GM23248 (cell line): ENCODE data around the gene XRCC6. TPM values are rescaled to one million over a fixed set of nuclear protein-coding genes. Genes with fewer than 3 reads are reported as not detected.

ENCODE experiments used
- DNase-seq: peaks from one replicate; pipeline ENCODE4 v3.0.0-alpha.2; 2015
- H2AFZ ChIP-seq: fragments of 200-600 bp; sonication (generic); 2 replicates; pipeline ENCODE4 v1.6.1; 2016; ENCODE audit warnings: antibody characterized with exemption
- H3F3A ChIP-seq: fragments of 200-600 bp; sonication (generic); 2 replicates; pipeline ENCODE4 v1.6.1; 2016; ENCODE audit warnings: mild to moderate bottlenecking, antibody characterized with exemption, mixed run types; ENCODE audit not compliant: insufficient read depth
- H3K27ac ChIP-seq: fragments of 200-600 bp; sonication (generic); 2 replicates; pipeline ENCODE4 v1.5.1; 2016; ENCODE audit warnings: mild to moderate bottlenecking
- H3K27me3 ChIP-seq: fragments of 200-600 bp; sonication (generic); replicated peaks from 2 replicates; pipeline ENCODE4 v1.6.1; 2016; ENCODE audit warnings: mild to moderate bottlenecking; ENCODE audit not compliant: insufficient read depth
- H3K36me3 ChIP-seq: fragments of 200-600 bp; sonication (generic); 2 replicates; pipeline ENCODE4 v1.6.1; 2016; ENCODE audit warnings: low read depth, mild to moderate bottlenecking
- H3K4me1 ChIP-seq: fragments of 200-600 bp; sonication (generic); 2 replicates; pipeline ENCODE4 v1.6.1; 2016; ENCODE audit warnings: mild to moderate bottlenecking; ENCODE audit not compliant: insufficient read depth
- H3K4me2 ChIP-seq: fragments of 200-600 bp; sonication (generic); one replicate; pipeline ENCODE4 v1.6.1; 2016; ENCODE audit warnings: mild to moderate bottlenecking; ENCODE audit not compliant: unreplicated experiment
- H3K4me3 ChIP-seq: fragments of 200-600 bp; sonication (generic); 2 replicates; pipeline ENCODE4 v1.5.1; 2016; ENCODE audit warnings: mild to moderate bottlenecking
- H3K79me2 ChIP-seq: fragments of 200-600 bp; sonication (generic); 2 replicates; pipeline ENCODE4 v1.6.1; 2016; ENCODE audit warnings: mild to moderate bottlenecking; ENCODE audit not compliant: insufficient read depth
- H3K9ac ChIP-seq: fragments of 200-600 bp; sonication (generic); 2 replicates; pipeline ENCODE4 v1.6.1; 2016; ENCODE audit warnings: mild to moderate bottlenecking
- H3K9me2 ChIP-seq: fragments of 200-600 bp; sonication (generic); 2 replicates; pipeline ENCODE4 v1.6.1; 2016; ENCODE audit warnings: mixed run types, mild to moderate bottlenecking, moderate library complexity; ENCODE audit not compliant: insufficient read depth
- H3K9me3 ChIP-seq: fragments of 200-600 bp; sonication (generic); one replicate; pipeline ENCODE4 v1.6.1; 2017; ENCODE audit warnings: low read depth
- H4K20me1 ChIP-seq: fragments of 200-600 bp; sonication (generic); 2 replicates; pipeline ENCODE4 v1.6.0; 2016; ENCODE audit not compliant: insufficient read depth
- EZH2 ChIP-seq: fragments of 200-600 bp; sonication (generic); IDR thresholded peaks from 2 replicates; pipeline ENCODE4 v1.6.1; 2018; ENCODE audit warnings: antibody characterized with exemption, mild to moderate bottlenecking; ENCODE audit not compliant: insufficient read depth, poor library complexity, severe bottlenecking
- EZH2phosphoT487 ChIP-seq: fragments of 200-600 bp; sonication (generic); IDR thresholded peaks from 2 replicates; pipeline ENCODE4 v1.6.1; 2018; ENCODE audit warnings: antibody characterized with exemption, moderate library complexity, mild to moderate bottlenecking, low read depth; ENCODE audit not compliant: insufficient read depth
- WGBS, 2 experiments: methylation state at CpG; one replicate each; pipeline ENCODE4 v1.1.6; 2015 to 2017; ENCODE audit warnings: low lambda C conversion rate in 2 of 2, low coverage in 1 of 2; ENCODE audit errors: missing lambda C conversion rate in 2 of 2; 5-methylcytosine and 5-hydroxymethylcytosine counted together
- in situ Hi-C: fragments of 300-500 bp; cut with MboI; formaldehyde crosslinking; loops from 2 replicates; pipeline ENCODE4 v1.15.0; 2020
- polyA plus RNA-seq: library from polyadenylated mRNA; unstranded; fragments of >200 nt; fragmentation: Nextera tagmentation; extraction: Ambion mirVana; gene quantifications from 2 replicates; pipeline ENCODE4 v1.2.1, GENCODE V29; 2016
- total RNA-seq: library from RNA; depleted of rRNA; stranded (reverse); fragments of >200 nt; shearing (Covaris generic); gene quantifications from 2 replicates; pipeline ENCODE4 v1.2.3, GENCODE V29; 2014

XRCC6 gene
- total and polyA plus RNA-seq, 2 experiments from 2014 or later = 288 to 319 TPM

- H3K9me3 ChIP-seq = no peaks in the 10 kb centered on the region
- 81 to 85% methylated on average over 6 of the region's 6 CpGs for WGBS, 2 experiments
- H3K4me1 ChIP-seq = peaks cover 6% of the 10 kb centered on the region; the same call in 1 of the 2 replicates
- no peak overlapping the region for H3K4me3 ChIP-seq
- H3K9me2 ChIP-seq = no peaks in the 10 kb centered on the region
- H4K20me1 ChIP-seq = no peaks in the 10 kb centered on the region
- H3K36me3 ChIP-seq = peaks cover 58% of the 10 kb centered on the region
- H3F3A ChIP-seq = peaks cover 12% of the 10 kb centered on the region
- H3K27me3 ChIP-seq = no peaks in the 10 kb centered on the region
- H3K4me2 ChIP-seq = no peak overlapping the region
- no peak overlapping the region for H2AFZ ChIP-seq
- TF ChIP-seq EZH2phosphoT487 (no peak), EZH2 (no peak)
- H3K27ac ChIP-seq = peak overlapping the region; percentile 25
- in situ Hi-C loops = no loop called here
- peak; percentile 60 for DNase-seq
- H3K79me2 ChIP-seq = peaks cover 96% of the 10 kb centered on the region
- H3K9ac ChIP-seq = no peak overlapping the region
Observed at GRCh38 chr22:41642331-41643110, 21.4 kb downstream of the XRCC6 start.

- H3K27ac ChIP-seq = no peak overlapping the region
- no peak overlapping the region for H3K4me3 ChIP-seq
- 0 out of 2 replicates have a peak, but pooled peaks cover 4% of the 10 kb centered on the region for H3K4me1 ChIP-seq
- peaks cover 65% of the 10 kb centered on the region for H3K36me3 ChIP-seq
- TF ChIP-seq EZH2 = no peak
- no peak for TF ChIP-seq EZH2phosphoT487
- no peak for DNase-seq
- no peaks in the 10 kb centered on the region for H3K27me3 ChIP-seq
- in situ Hi-C loops = no loop called here
- no peak overlapping the region for H3K4me2 ChIP-seq
- H4K20me1 ChIP-seq = no peaks in the 10 kb centered on the region
- no peaks in the 10 kb centered on the region for H3K9me3 ChIP-seq
- no peak overlapping the region for H3K9ac ChIP-seq
- no peak overlapping the region for H2AFZ ChIP-seq
- no peaks in the 10 kb centered on the region for H3F3A ChIP-seq
- H3K79me2 ChIP-seq = peaks cover 82% of the 10 kb centered on the region
- 74 to 88% methylated on average over 2 to 3 of the region's 3 CpGs for WGBS, 2 experiments
- no peaks in the 10 kb centered on the region for H3K9me2 ChIP-seq
Observed at GRCh38 chr22:41647771-41648170, 26.7 kb downstream of the XRCC6 start.

- no peaks in the 10 kb centered on the region for H3K9me3 ChIP-seq
- H2AFZ ChIP-seq = no peak overlapping the region
- 91 to 98% methylated on average over 1 of the region's 1 CpG for WGBS, 2 experiments
- no peaks in the 10 kb centered on the region for H4K20me1 ChIP-seq
- H3K9me2 ChIP-seq = no peaks in the 10 kb centered on the region
- H3F3A ChIP-seq = no peaks in the 10 kb centered on the region
- no peaks in the 10 kb centered on the region for H3K27me3 ChIP-seq
- H3K27ac ChIP-seq = no peak overlapping the region
- peaks cover 82% of the 10 kb centered on the region for H3K79me2 ChIP-seq
- H3K36me3 ChIP-seq = peaks cover 65% of the 10 kb centered on the region
- no peak overlapping the region for H3K4me2 ChIP-seq
- TF ChIP-seq EZH2phosphoT487 = no peak
- no peak for TF ChIP-seq EZH2
- no peak for DNase-seq
- in situ Hi-C loops = no loop called here
- 0 out of 2 replicates have a peak, but pooled peaks cover 4% of the 10 kb centered on the region for H3K4me1 ChIP-seq
- no peak overlapping the region for H3K4me3 ChIP-seq
- no peak overlapping the region for H3K9ac ChIP-seq
Observed at GRCh38 chr22:41648432-41648831, 27.3 kb downstream of the XRCC6 start.

- H3K27me3 ChIP-seq = no peaks in the 10 kb centered on the region
- H3K4me3 ChIP-seq = no peak overlapping the region
- peaks cover 75% of the 10 kb centered on the region for H3K36me3 ChIP-seq
- H3K9me2 ChIP-seq = no peaks in the 10 kb centered on the region
- TF ChIP-seq EZH2 (no peak), EZH2phosphoT487 (no peak)
- H3K9me3 ChIP-seq = no peaks in the 10 kb centered on the region
- DNase-seq = no peak
- H3F3A ChIP-seq = 0 out of 2 replicates have a peak, but pooled peaks cover 8% of the 10 kb centered on the region
- no peak overlapping the region for H3K9ac ChIP-seq
- no peak overlapping the region for H2AFZ ChIP-seq
- in situ Hi-C loops = no loop called here
- H3K4me2 ChIP-seq = no peak overlapping the region
- H4K20me1 ChIP-seq = no peaks in the 10 kb centered on the region
- WGBS, 2 experiments = 92 to 100% methylated on average over 1 of the region's 1 CpG
- H3K27ac ChIP-seq = no peak overlapping the region
- 0 out of 2 replicates have a peak, but pooled peaks cover 4% of the 10 kb centered on the region for H3K4me1 ChIP-seq
- H3K79me2 ChIP-seq = peaks cover 83% of the 10 kb centered on the region
Observed at GRCh38 chr22:41650229-41650628, 29.1 kb downstream of the XRCC6 start.
